Right forelimb (tissue), 1 donor: Measurements from ENCODE around the gene TTLL12.
"Not testable (repeated sequence)": the region's sequence is repeated elsewhere in the genome, so short reads cannot be mapped to it uniquely, and the experiment has no call there.

ENCODE experiments used
- DNase-seq: peaks from one replicate; pipeline ENCODE4 v3.0.0-alpha.2; 2018

Gene TTLL12

DNA sequence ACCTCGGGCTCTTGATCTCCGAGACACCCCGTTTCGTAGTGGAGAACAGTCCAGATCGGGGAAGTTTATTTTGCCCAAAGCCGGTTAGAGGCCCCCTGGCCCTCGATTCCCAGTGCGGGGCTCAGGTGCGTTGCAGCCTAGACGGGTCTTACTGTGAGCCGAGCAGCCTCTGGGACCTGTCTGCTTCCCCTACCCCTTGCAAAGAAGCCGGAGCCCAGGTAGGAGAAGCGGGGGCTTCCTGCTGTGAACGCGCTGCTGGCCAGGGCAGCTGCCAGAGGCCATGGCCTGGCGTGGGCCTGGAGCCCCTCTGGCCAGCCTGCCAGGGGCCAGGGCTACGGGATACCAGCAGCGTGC is 35.0 kb downstream of the TTLL12 start:
- DNase-seq = no peak

DNA sequence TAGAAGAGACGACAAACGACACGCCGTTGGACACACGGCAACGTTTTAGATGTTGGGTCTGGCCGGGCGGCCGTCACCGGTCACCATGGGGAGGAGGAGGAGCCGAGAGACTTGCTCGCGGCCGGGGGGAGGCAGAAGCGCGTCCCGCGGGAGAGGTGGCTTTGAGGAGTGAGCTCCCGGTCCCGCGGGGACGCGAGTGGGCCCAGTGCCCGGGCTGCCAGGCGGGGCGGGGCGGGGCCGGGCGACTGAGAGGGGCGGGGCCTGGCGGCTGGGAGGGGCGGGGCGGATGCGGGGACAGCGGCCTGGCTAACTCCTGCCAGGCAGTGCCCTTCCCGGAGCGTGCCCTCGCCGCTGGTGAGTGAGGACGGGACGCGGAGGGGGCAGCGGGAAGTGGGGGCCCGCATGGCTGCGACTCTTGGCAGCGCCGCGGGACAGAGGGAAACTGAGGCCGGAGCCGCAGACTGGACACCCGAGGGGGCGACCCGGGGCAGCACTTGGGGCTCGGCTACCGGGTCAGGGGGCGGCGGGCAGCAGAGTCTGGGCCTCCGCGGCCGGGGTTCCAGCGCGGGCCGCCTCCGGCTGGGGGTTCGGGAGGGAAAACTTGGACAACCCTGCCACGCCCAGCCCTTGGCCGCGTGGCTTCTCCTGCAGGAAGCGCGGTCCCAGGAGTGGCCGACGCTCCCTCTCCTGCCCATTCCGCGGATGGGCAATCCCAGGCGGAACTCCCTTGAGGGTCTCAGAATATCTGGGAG is 35.5 kb downstream of the TTLL12 start, which contains the start of gene TSPO:
TSS of gene TSPO (plus strand) at position 309 of the 752 bp plus-strand sequence. CDS start 7,680 bp downstream, outside the sequence.
- DNase-seq = peak; percentile 83

DNA sequence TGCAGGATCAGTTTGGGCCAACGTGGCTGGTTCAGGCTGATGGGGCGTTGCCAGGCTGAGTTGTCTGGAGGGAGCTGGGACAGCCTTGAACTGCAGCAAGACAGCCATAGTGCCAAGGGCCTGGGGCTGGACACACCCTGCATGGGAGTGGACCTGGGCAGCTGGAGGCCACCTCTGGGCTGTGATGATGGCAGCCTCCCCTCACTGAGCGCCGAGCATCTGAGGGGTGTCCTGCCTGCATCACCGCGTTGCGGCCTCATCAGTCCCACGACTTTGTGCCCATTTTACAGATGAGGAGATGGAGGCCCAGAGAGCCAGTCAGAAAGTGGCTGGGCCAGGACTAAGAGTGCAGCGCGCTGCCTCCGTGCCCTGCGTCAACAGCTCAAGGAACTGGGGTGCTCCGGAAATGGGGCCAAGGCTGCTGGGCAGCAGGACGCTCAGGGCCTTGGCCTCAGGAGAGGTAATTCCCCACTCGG is 36.2 kb downstream of the TTLL12 start:
- no peak for DNase-seq

DNA sequence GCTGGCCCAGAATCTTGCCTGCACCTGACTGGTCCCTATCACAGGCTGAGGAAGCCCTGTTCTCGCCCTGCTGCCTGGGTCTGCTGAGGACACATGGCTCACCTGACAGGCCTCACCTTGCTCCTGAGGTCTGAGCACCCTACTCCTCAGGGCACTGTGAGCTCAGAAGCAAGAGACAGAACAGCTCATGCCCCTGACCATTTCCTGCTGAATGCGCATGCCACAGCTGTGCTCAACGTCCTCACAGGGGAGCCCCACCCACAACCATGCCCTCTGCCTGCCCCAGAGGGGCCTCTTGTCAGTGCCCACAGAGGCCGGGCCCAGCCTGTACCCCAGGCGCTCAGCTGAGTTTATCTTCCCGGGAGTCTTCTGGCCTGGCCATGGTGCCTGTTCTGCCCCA is 38.4 kb downstream of the TTLL12 start:
- DNase-seq = no peak

- DNase-seq = no peak
Measured at GRCh38 chr22:43147821-43148220, 39.1 kb downstream of the TTLL12 start.

DNA sequence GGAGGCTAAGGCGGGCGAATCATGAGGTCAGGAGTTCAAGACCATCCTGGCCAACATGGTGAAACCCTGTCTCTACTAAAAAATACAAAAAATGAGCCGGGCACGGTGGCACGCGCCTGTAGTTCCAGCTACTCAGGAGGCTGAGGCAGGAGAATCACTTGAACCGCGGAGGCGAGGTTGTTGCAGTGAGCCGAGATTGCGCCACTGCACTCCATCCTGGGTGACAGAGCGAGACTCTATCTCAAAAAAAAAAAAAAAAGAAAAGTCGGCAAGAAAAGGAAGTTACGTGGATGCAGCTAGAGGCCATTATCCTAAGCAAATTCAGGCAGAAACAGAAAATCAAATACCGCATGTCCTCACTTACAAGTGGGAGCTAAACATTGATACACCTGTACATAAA is 40.6 kb downstream of the TTLL12 start:
- not testable (repeated sequence) for DNase-seq

GRCh38 chr22:43145371-43145770 is 41.6 kb downstream of the TTLL12 start:
- not testable (repeated sequence) for DNase-seq

DNA sequence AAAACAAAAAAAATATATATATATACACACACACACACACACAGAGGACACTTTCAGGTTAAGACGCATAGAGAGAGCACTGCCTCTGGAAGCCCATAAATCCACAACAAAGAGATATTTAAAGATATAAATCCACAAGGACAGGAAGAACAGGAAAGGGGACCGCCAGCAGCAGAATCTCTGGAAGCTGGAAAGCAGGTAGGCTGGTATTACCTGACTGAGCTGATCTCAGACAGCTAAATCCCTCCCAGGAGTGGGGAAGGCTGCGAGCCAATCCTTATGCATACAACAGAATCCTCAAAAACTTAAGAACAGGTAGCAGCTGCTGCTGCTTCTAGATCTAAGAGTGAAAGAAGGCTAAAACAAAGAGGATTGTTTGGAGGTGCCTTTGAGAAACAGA is 42.0 kb downstream of the TTLL12 start:
- no peak for DNase-seq

DNA sequence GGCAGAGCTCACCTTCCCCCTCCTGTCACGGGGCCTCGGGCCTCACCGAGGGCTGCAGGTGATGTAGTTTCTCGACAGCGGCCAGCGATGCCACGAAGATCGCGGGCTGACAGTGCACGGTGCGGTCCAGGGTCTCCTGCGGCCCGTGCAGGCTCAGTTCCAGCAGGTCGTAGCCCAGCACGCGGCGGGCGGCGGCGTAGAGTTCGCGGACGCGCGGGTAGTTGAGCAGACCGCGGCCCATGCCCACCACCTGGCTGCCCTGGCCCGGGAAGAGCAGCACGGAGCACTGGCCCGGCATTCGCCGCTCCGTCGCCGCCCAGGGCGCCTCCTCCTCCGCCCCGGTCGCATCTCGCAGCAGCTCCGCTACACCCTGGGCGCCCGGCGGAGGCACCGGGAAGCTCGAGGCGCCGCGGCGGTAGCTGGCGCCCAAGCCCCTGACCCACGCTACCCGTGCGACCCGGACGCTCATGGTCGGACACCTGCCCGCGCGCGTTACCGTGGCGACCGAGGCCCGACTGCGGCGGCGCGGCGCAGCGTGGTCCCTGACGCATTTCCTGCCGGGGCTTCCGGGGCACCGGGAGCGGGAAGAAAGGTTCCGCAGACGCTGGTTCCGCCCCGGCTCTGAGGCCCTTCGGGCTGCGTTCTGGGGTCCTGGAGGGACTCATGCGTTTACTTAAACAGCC is 43.9 kb downstream of the TTLL12 start, which contains the start of gene MCAT:
TSS of gene MCAT (minus strand) at position 519 of the 683 bp plus-strand sequence. CDS start at position 469, 50 bp downstream.
- peak; percentile 91 for DNase-seq

- no peak for DNase-seq
Measured at GRCh38 chr22:43136801-43137200, 50.1 kb downstream of the TTLL12 start.

- no peak for DNase-seq
Measured at GRCh38 chr22:43136255-43136654, 50.7 kb downstream of the TTLL12 start.

GRCh38 chr22:43135565-43135964 is 51.4 kb downstream of the TTLL12 start:
- DNase-seq = no peak

DNA sequence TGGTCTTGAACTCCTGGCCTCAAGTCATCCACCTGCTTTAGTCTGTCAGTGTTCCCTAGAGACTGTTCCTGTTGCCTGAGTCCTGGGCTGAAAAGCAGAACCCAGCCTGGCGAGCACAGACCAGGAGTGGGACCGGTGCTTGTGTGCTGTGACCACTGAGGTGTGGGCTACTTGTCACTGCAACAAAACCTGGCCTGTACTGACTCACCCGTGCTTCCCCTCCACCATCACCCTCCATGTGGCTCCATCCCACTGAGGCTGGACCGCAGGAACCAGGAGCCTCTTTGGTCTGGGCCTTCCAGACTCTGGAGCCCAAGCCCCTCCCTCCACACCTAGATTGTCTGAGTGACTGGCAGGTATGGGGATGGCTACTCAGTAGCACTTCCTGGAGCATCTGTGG is 52.4 kb downstream of the TTLL12 start:
- DNase-seq = no peak

DNA sequence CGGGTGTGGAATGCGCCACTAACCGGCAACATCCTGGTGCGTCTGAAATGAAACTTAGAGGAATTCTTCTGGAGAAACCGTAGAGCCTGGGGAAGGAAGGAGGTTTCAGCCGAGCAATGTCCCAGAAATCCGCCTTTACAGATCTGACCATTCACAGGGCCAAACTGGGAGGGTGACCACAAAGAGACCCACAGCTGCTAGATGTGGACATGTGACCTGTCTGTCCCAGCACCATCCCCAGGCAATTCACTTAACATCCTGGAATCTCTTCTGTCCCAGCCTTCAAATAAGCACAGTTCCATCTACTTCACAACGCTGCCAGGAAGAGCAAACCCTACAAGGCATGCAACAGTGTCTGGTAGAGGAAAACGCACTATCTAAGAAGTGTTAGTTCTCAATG is 53.5 kb downstream of the TTLL12 start:
- no peak for DNase-seq

DNA sequence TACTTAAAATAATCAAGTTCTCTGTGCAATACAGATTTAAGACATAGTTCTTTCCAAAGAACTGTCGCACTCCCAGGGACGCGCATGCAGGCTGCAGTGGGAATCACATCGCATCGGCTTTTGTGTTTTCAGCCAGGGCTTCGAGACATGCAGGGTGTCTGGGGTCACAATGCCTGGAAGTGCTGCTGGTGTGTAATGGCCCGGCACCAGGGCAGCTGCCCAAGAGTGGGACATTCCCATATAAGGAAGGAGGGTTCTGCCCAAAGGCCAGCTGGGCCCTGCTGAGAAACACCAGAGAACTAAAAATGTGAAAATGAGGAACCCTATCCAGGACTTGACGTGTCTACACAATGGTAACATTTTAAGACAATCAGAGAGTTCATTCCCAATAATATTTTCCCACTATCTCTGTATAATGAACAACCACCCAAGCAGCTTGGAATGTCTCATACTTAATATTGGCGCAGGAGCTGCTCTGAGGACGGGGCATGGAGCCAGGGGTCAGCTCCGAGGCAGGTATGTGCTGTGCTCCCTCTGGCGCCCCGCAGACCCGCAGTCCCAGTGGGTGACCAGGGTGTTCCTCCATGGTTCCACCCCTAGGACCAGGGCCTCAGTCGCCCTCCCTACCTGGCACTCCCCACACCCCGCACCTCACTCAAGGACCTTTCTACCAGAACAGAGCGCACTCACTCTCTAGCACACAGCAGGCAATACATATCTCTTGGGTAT is 55.0 kb downstream of the TTLL12 start:
- no peak for DNase-seq

DNA sequence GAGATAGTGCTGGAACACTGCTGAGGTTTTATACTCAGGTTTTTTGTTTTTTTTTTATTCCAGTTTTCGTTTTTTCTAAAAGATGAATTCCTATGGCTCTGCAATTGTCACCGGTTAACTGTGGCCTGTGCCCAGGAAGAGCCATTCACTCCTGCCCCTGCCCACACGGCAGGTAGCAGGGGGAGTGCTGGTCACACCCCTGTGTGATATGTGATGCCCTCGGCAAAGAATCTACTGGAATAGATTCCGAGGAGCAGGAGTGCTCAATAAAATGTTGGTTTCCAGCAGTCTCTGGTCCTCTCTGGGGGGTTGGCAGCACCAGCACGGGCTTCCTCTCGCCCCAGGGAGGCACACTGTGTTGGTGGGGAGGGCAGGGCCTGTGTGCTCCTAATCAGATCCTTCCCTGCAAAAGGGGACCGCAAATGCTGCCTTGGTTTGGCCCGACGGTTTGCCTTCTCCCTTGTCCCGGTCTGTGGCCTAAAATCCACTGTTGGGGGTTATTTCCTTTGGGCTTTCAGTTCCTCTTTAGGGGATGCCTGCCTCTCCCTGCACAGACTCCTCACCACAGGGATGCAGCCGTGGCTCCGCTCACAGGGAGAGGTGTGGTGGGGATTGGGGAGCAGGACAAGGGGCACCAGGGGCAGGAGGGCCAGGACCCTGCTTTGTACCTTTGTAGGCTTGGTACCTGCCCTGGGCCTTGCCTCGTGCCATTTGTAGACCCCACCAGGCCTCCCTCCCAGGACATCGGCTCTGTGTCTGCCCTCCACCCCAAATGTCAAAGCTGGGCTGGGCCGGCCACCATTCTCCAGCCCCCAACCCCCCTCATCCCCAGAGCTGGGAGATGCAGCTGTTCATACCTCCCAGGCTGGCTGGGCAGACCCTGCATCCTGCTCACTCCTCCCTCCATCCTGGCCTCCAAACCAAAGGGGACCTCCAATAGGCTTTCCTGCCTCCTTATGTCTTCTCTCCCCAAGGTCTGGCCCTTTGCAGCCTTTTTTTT is 57.2 kb downstream of the TTLL12 start:
- no peak for DNase-seq

- DNase-seq = no peak
Measured at GRCh38 chr22:43128928-43129424, 58.0 kb downstream of the TTLL12 start.

DNA sequence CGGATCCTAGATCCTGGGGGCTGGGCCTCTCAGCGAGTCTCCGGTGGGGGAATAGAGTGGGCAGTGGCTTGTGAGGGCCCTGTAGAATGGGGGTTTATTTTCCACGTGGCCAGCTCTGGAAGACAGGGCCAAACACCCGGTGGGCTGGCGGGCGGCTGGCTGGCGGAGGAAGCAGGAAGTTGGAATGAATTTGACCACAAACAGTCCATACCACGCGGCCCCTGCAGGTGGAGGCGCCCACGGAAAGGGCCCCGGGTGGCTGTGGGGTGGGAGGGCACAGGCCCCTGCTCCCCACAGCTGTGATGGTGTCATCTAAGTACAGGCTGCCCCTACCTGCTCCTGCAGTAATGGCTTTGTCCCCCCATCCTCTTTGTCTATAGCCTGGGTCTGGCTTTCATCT is 58.8 kb downstream of the TTLL12 start:
- DNase-seq = no peak

GRCh38 chr22:43127166-43127908 is 59.6 kb downstream of the TTLL12 start:
- DNase-seq = no peak

- no peak for DNase-seq
Measured at GRCh38 chr22:43126501-43127165, 60.3 kb downstream of the TTLL12 start.
